Measurements from ENCODE around the gene CBX8.

GRCh38 chr17:79801156-79802038 lies 4.5 kb upstream of the CBX8 start:
- no peak for TF ChIP-seq CTCF (IDR thresholded peaks at IDR 0.05)
- TF ChIP-seq POLR2AphosphoS5 (IDR thresholded peaks at IDR 0.05): peak; percentile 44
- no peak for TF ChIP-seq POLR2A (IDR thresholded peaks at IDR 0.05)

Measured in prostate gland (tissue), 2 donors.